Measurements from ENCODE around the gene POSTN. TPM values are rescaled to one million over a fixed set of nuclear protein-coding genes. Genes with fewer than 3 reads are reported as not detected.

Gene POSTN
- total RNA-seq, 1 experiment from 2014 or later: 0.33 TPM

DNA sequence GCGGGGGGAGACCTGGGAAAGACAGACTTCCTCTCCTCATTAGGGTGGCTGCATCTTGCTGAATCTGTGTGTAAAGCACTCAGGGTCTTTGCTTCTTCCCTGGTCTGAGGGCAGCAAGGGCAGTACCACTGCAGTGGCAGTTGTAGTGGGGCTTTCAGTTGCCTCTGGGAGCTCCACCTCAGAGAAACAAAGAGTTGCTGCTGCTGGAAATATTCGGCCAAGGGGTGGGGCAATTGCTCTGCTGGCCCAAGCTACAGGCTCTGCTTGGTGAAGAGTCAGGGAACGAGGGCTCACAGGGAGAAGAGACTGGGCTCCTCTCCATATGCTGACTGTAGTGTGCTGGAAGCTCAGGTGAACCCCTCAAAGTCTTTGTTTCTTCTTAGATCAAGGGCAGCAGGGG is 52.5 kb downstream of the POSTN start:
- H3T11ph ChIP-seq (ENCODE audit: low read length): no peak overlapping the region
- H3K79me2 ChIP-seq (ENCODE audit: insufficient read depth, low read length): no peaks in the 10 kb centered on the region
- no peak overlapping the region for H2AFZ ChIP-seq (ENCODE audit: low read length)
- H3K27ac ChIP-seq (ENCODE audit: insufficient read length, low read depth, low read length): no peak overlapping the region
- H3K9me3 Mint-ChIP-seq: peaks cover 12 to 13% of the 10 kb centered on the region in 2 experiments; a peak in 3 of 5 replicates
- H4K5ac ChIP-seq (ENCODE audit: insufficient read length, low read depth, low read length): no peak overlapping the region
- H3K27me3 Mint-ChIP-seq (ENCODE audit: low read depth): no peaks in the 10 kb centered on the region
- WGBS (ENCODE audit: extremely low coverage, insufficient read length, low lambda C conversion rate): no CpG with 5 or more reads among the region's 3 CpGs
- no peak overlapping the region for H4K8ac ChIP-seq (replicated peaks; ENCODE audit: insufficient read length, low read depth, low read length)
- H3K18ac ChIP-seq (ENCODE audit: insufficient read length, low read depth, low read length): no peak overlapping the region
- H3K4me2 ChIP-seq (ENCODE audit: insufficient read depth, insufficient read length, low read length): no peak overlapping the region
- TF ChIP-seq, protein P1, sequence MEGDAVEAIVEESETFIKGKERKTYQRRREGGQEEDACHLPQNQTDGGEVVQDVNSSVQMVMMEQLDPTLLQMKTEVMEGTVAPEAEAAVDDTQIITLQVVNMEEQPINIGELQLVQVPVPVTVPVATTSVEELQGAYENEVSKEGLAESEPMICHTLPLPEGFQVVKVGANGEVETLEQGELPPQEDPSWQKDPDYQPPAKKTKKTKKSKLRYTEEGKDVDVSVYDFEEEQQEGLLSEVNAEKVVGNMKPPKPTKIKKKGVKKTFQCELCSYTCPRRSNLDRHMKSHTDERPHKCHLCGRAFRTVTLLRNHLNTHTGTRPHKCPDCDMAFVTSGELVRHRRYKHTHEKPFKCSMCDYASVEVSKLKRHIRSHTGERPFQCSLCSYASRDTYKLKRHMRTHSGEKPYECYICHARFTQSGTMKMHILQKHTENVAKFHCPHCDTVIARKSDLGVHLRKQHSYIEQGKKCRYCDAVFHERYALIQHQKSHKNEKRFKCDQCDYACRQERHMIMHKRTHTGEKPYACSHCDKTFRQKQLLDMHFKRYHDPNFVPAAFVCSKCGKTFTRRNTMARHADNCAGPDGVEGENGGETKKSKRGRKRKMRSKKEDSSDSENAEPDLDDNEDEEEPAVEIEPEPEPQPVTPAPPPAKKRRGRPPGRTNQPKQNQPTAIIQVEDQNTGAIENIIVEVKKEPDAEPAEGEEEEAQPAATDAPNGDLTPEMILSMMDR (conservative IDR thresholded peaks at IDR 0.05): no peak
- H3K23me2 ChIP-seq (ENCODE audit: insufficient read length, low read depth, low read length, poor library complexity, severe bottlenecking): no peaks in the 10 kb centered on the region
- no peak overlapping the region for H3K9ac ChIP-seq (ENCODE audit: extremely low read depth, insufficient read length, low read length)
- H4K20me1 ChIP-seq (ENCODE audit: control insufficient read depth, insufficient read depth, insufficient read length): no peaks in the 10 kb centered on the region
- DNase-seq: peak; percentile 39
- H3K79me1 ChIP-seq (ENCODE audit: insufficient read depth, low read depth, low read length, poor library complexity, severe bottlenecking): no peaks in the 10 kb centered on the region
- no peak overlapping the region for H2BK12ac ChIP-seq (ENCODE audit: insufficient read length, low read depth, low read length)
- no peak overlapping the region for H2BK20ac ChIP-seq (ENCODE audit: low read depth, low read length, poor library complexity, severe bottlenecking)
- H3K23ac ChIP-seq (ENCODE audit: insufficient read length, low read depth, low read length): no peak overlapping the region
- no peak overlapping the region for H2AK5ac ChIP-seq (ENCODE audit: insufficient read length, low read length)
- no peak overlapping the region for H3K4ac ChIP-seq (ENCODE audit: low read depth, low read length)
- no peak overlapping the region for H2BK15ac ChIP-seq (ENCODE audit: low read depth, low read length)
- H3K56ac ChIP-seq (ENCODE audit: insufficient read length, low read depth, low read length): no peak overlapping the region
- H3K4me1 Mint-ChIP-seq: peaks cover 4 to 9% of the 10 kb centered on the region in 2 experiments
- H3K27me3 ChIP-seq (ENCODE audit: insufficient read depth, low read length): no peaks in the 10 kb centered on the region
- H3K36me3 Mint-ChIP-seq (ENCODE audit: insufficient read depth in 1 of 3, low read depth in 3 of 3): peaks cover 3 to 16% (median 10%) of the 10 kb centered on the region in 3 experiments; a peak in 6 of 7 replicates
- H3K14ac ChIP-seq (ENCODE audit: insufficient read depth, low read length): no peak overlapping the region
- H3K4me1 ChIP-seq (ENCODE audit: insufficient read depth, low read length): no peaks in the 10 kb centered on the region
- H2BK5ac ChIP-seq (ENCODE audit: insufficient read length, low read length): no peak overlapping the region
- H4K91ac ChIP-seq (ENCODE audit: insufficient read length, low read depth, low read length): no peak overlapping the region
- no peaks in the 10 kb centered on the region for H3K9me3 ChIP-seq (ENCODE audit: control insufficient read depth, low read depth, low read length)
- H3K4me3 Mint-ChIP-seq: no peak overlapping the region
- no peak overlapping the region for H3K27ac Mint-ChIP-seq
- no peak overlapping the region for H2BK120ac ChIP-seq (ENCODE audit: low read depth, low read length, poor library complexity, severe bottlenecking)

Data from H9 (cell line).